K562 (cell line): ENCODE measurements around the gene AHNAK. TPM values are rescaled to one million over a fixed set of nuclear protein-coding genes. Genes with fewer than 3 reads are reported as not detected.

ENCODE experiments used
- ATAC-seq: fragments of 200-7000 bp; cut with Tn5 transposase; 3 replicates; pipeline ENCODE4 v1.9.1; 2020; ENCODE audit warnings: moderate library complexity
- BruUV-seq: library from RNA; stranded (reverse); fragments of 400-500 nt; replicated peaks from 2 replicates; lab custom pipeline; 2021; lab: Mats Ljungman, UMichigan
- CTCF ChIA-PET: fragments of 300-600 bp; formaldehyde crosslinking; extraction: SDS; loops from one replicate; lab custom pipeline; 2021; ENCODE audit warnings: low intra/inter-chr PET ratio; lab: Yijun Ruan, JAX
- POLR2A ChIA-PET: fragments of 300-600, 350-650 bp; sonication (Branson Sonifier 250); formaldehyde crosslinking; extraction: SDS; loops from one replicate; lab custom pipeline; 2021; ENCODE audit warnings: antibody characterized with exemption, inconsistent platforms; lab: Yijun Ruan, JAX
- DNase-seq, 4 experiments: peaks; one replicate each; pipeline versions ENCODE4 v3.0.0 to v3.0.0-alpha.2; 2011 to 2018; ENCODE audit warnings: low spot score in 3 of 4, mixed read lengths in 3 of 4; ENCODE audit errors: extremely low read depth in 1 of 4
- FAIRE-seq: peaks from 2 replicates; lab custom pipeline; 2011; peaks lifted over from hg19 to GRCh38; lab: Jason Lieb, UNC
- H2AFZ ChIP-seq: 2 replicates; pipeline ENCODE4 v1.6.0; 2011; ENCODE audit warnings: low read depth, low read length, control low read depth, inconsistent platforms
- H3K27ac ChIP-seq: fragments of 200-600 bp; 3 replicates; pipeline ENCODE4 v1.8.0; 2011; ENCODE audit warnings: low read depth, mild to moderate bottlenecking, control low read depth, inconsistent platforms, low read length, moderate library complexity, mixed read lengths; ENCODE audit errors: extremely low read depth
- H3K27me3 ChIP-seq, 2 experiments: fragments of 300-600 bp in 1 of 2; 2 replicates in 1 of 2; 3 replicates in 1 of 2; pipeline versions ENCODE4 v1.6.0 to v1.8.0; 2011; ENCODE audit warnings: inconsistent platforms in 2 of 2, low read length in 2 of 2, mild to moderate bottlenecking in 1 of 2, mixed read lengths in 1 of 2, moderate library complexity in 1 of 2; ENCODE audit not compliant: control insufficient read depth in 2 of 2, insufficient read depth in 2 of 2
- H3K36me3 ChIP-seq: fragments of 300-600 bp; 3 replicates; pipeline ENCODE4 v1.8.0; 2011; ENCODE audit warnings: mild to moderate bottlenecking, low read length, inconsistent platforms; ENCODE audit not compliant: control insufficient read depth, insufficient read depth
- H3K4me1 ChIP-seq, 2 experiments: fragments of 200-600 bp in 1 of 2; replicated peaks in 1 of 2; 2 replicates in 1 of 2; 3 replicates in 1 of 2; pipeline versions ENCODE4 v1.5.1 to v1.8.0; 2011; ENCODE audit warnings: inconsistent platforms in 2 of 2, low read length in 2 of 2, mild to moderate bottlenecking in 1 of 2, mixed read lengths in 1 of 2, moderate library complexity in 1 of 2; ENCODE audit not compliant: control insufficient read depth in 2 of 2, insufficient read depth in 2 of 2
- H3K4me2 ChIP-seq: 2 replicates; pipeline ENCODE4 v1.6.1; 2011; ENCODE audit warnings: low read length, control low read depth, inconsistent platforms, mixed read lengths; ENCODE audit not compliant: insufficient read depth
- H3K4me3 ChIP-seq: fragments of 200-600 bp; sonication (generic), shearing (Covaris generic); 2 replicates; pipeline ENCODE4 v1.5.1; 2016; ENCODE audit warnings: control low read depth, inconsistent platforms
- H3K79me2 ChIP-seq: fragments of 200-600 bp; 3 replicates; pipeline ENCODE4 v1.8.0; 2011; ENCODE audit warnings: low read length, inconsistent platforms; ENCODE audit not compliant: control insufficient read depth, insufficient read depth
- H3K9ac ChIP-seq, 2 experiments: 2 replicates each; pipeline versions ENCODE4 v1.6.0 to v1.6.1; 2011; ENCODE audit warnings: low read depth in 2 of 2, low read length in 2 of 2, control low read depth in 1 of 2, inconsistent platforms in 1 of 2, mild to moderate bottlenecking in 1 of 2, mixed read lengths in 1 of 2; ENCODE audit not compliant: insufficient read depth in 1 of 2
- H3K9me1 ChIP-seq: one replicate; pipeline ENCODE4 v1.6.0; 2011; ENCODE audit warnings: inconsistent platforms, mild to moderate bottlenecking, low read length, moderate library complexity; ENCODE audit not compliant: control insufficient read depth, insufficient read depth
- H3K9me3 ChIP-seq: replicated peaks from 2 replicates; pipeline ENCODE4 v1.5.1; 2011; ENCODE audit warnings: low read depth, low read length, inconsistent platforms; ENCODE audit not compliant: control insufficient read depth, insufficient read depth
- H4K20me1 ChIP-seq: replicated peaks from 2 replicates; pipeline ENCODE4 v1.6.1; 2011; ENCODE audit warnings: low read length, inconsistent platforms, mixed read lengths; ENCODE audit not compliant: control insufficient read depth, insufficient read depth
- ETV1 ChIP-seq: fragments of 450-650 bp; conservative IDR thresholded peaks from 2 replicates; pipeline ENCODE4 v1.6.1; 2016; ENCODE audit warnings: missing genetic modification characterization, control low read depth, low read depth, missing compliant biosample characterization
- FOXJ3 ChIP-seq: sonication (generic); formaldehyde crosslinking; IDR thresholded peaks from 2 replicates; pipeline ENCODE4 v1.4.0; 2020; ENCODE audit warnings: mild to moderate bottlenecking, missing genetic modification reagents
- HMBOX1 ChIP-seq: sonication (generic); IDR thresholded peaks from 2 replicates; pipeline ENCODE4 v1.6.1; 2016
- JUND ChIP-seq, 2 experiments: IDR thresholded peaks; 2 replicates in 1 of 2; 3 replicates in 1 of 2; pipeline ENCODE4 v1.6.1; 2011; ENCODE audit warnings: borderline replicate concordance in 2 of 2, low read depth in 2 of 2, low read length in 2 of 2, improper control_type of control experiment in 1 of 2, missing biosample characterization in 1 of 2, missing genetic modification characterization in 1 of 2, missing genetic modification reagents in 1 of 2
- KDM1A ChIP-seq, 2 experiments: fragments of 450-650 bp; IDR thresholded peaks; 2 replicates each; pipeline ENCODE4 v1.6.1; 2016; ENCODE audit warnings: mild to moderate bottlenecking in 2 of 2
- NCOR1 ChIP-seq: fragments of 450-650 bp; IDR thresholded peaks from 2 replicates; pipeline ENCODE4 v1.6.1; 2016; ENCODE audit warnings: mild to moderate bottlenecking, moderate library complexity
- RAD51 ChIP-seq: fragments of 450-650 bp; IDR thresholded peaks from 2 replicates; pipeline ENCODE4 v1.7.1; 2016; ENCODE audit warnings: low read depth, mild to moderate bottlenecking, borderline replicate concordance
- ZC3H8 ChIP-seq: fragments of 450-650 bp; IDR thresholded peaks from 2 replicates; pipeline ENCODE4 v1.6.1; 2017
- WGBS: fragments of 100-300 bp; shearing (Covaris generic); methylation state at CpG from one replicate; pipeline ENCODE4 v1.1.6; 2016; ENCODE audit warnings: low coverage, mixed read lengths; ENCODE audit not compliant: insufficient coverage; ENCODE audit errors: missing lambda C conversion rate; 5-methylcytosine and 5-hydroxymethylcytosine counted together
- in situ Hi-C: fragments of 300-500 bp; cut with MboI; formaldehyde crosslinking; loops from 4 replicates; pipeline ENCODE4 v1.15.0; 2018; ENCODE audit warnings: inconsistent platforms, mixed read lengths
- intact Hi-C: fragments of 100-400 bp; cut with micrococcal nuclease; formaldehyde crosslinking; loops from 2 replicates; pipeline ENCODE4 v1.14.2; 2022
- polyA plus RNA-seq, 8 experiments: library from polyadenylated mRNA; depleted of rRNA in 4 of 8; stranded (reverse) in 5 of 8; unstranded in 3 of 8; fragments of >200 nt; fragmentation: Nextera tagmentation in 2 of 8; fragmentation: Illumina TruSeq in 1 of 8; extraction: Ambion mirVana in 2 of 8; extraction: Trizol in 1 of 8; gene quantifications; 2 replicates each; pipeline versions ENCODE4 v1.2.1 to v1.2.3, GENCODE V29; 2011 to 2014; ENCODE audit warnings: inconsistent platforms in 1 of 8, missing spikeins in 1 of 8
- total RNA-seq, 7 experiments: library from RNA; depleted of rRNA in 6 of 7; stranded (reverse); fragments of >200 nt in 6 of 7; fragmentation: Illumina TruSeq in 2 of 7; extraction: Trizol in 2 of 7; gene quantifications; 2 replicates each; pipeline versions ENCODE4 v1.2.1 to v1.2.3, GENCODE V29; 2011 to 2021; ENCODE audit warnings: low replicate concordance in 1 of 7
- TF ChIP-seq, protein P1 (sequence below), 3 experiments: fragments of 200-800 bp in 1 of 3; fragments of 250-450 bp in 1 of 3; fragments of 450-650 bp in 1 of 3; sonication (Bioruptor Pico) in 1 of 3; sonication (Bioruptor generic) in 1 of 3; formaldehyde crosslinking in 1 of 3; IDR thresholded peaks; 2 replicates each; pipeline versions ENCODE4 v1.6.1 to v1.8.0; 2016 to 2022; ENCODE audit warnings: mild to moderate bottlenecking in 2 of 3, missing genetic modification characterization in 2 of 3, missing compliant biosample characterization in 1 of 3, moderate library complexity in 1 of 3
- TF ChIP-seq, protein P2 (sequence below): fragments of 250-450 bp; sonication (Bioruptor Pico); IDR thresholded peaks from 2 replicates; pipeline ENCODE4 v1.4.0; 2020; ENCODE audit warnings: mild to moderate bottlenecking, moderate library complexity
- TF ChIP-seq, protein P3 (sequence below): fragments of 450-650 bp; IDR thresholded peaks from 2 replicates; pipeline ENCODE4 v1.6.1; 2016; ENCODE audit warnings: antibody characterized with exemption

Gene AHNAK
- total and polyA plus RNA-seq, 9 of the 15 experiments (the other 6 are each of a cell fraction or from before 2014, with no cell fraction given), result 1.5 to 89.7 (median 45.0) TPM

- TF ChIP-seq, protein P1, sequence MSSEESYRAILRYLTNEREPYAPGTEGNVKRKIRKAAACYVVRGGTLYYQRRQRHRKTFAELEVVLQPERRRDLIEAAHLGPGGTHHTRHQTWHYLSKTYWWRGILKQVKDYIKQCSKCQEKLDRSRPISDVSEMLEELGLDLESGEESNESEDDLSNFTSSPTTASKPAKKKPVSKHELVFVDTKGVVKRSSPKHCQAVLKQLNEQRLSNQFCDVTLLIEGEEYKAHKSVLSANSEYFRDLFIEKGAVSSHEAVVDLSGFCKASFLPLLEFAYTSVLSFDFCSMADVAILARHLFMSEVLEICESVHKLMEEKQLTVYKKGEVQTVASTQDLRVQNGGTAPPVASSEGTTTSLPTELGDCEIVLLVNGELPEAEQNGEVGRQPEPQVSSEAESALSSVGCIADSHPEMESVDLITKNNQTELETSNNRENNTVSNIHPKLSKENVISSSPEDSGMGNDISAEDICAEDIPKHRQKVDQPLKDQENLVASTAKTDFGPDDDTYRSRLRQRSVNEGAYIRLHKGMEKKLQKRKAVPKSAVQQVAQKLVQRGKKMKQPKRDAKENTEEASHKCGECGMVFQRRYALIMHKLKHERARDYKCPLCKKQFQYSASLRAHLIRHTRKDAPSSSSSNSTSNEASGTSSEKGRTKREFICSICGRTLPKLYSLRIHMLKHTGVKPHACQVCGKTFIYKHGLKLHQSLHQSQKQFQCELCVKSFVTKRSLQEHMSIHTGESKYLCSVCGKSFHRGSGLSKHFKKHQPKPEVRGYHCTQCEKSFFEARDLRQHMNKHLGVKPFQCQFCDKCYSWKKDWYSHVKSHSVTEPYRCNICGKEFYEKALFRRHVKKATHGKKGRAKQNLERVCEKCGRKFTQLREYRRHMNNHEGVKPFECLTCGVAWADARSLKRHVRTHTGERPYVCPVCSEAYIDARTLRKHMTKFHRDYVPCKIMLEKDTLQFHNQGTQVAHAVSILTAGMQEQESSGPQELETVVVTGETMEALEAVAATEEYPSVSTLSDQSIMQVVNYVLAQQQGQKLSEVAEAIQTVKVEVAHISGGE (CRISPR knock-in tag; IDR thresholded peaks at IDR 0.05), result peak in 1 of 3 experiments; percentile 20; a peak in 1 of 6 replicates
- TF ChIP-seq KDM1A (IDR thresholded peaks at IDR 0.05), result peak; percentile 57 to 59; a peak in 2 of 4 replicates
- no peak for TF ChIP-seq ETV1 (tag)
Observed at GRCh38 chr11:62451241-62451621, 95.4 kb downstream of the AHNAK start (continued).

GRCh38 chr11:62450543-62451240 lies 95.9 kb downstream of the AHNAK start:
- Histone ChIP-seq H3K4me2 (no peak overlapping the region), H3K9ac (no peak overlapping the region), H3K27ac (no peak overlapping the region), H3K9me3 (no peaks in the 10 kb centered on the region), H3K79me2 (no peaks in the 10 kb centered on the region), H2AFZ (0 out of 2 replicates have a peak overlapping the region, but pooled peaks have one; percentile 12), H4K20me1 (no peaks in the 10 kb centered on the region), H3K4me3 (no peak overlapping the region), H3K36me3 (no peaks in the 10 kb centered on the region), H3K27me3 (no peaks in the 10 kb centered on the region; a peak in 1 of 5 replicates), H3K9me1 (no peaks in the 10 kb centered on the region), H3K4me1 (peaks cover 2 to 8% of the 10 kb centered on the region in 2 experiments; a peak in 3 of 5 replicates)
- POLR2A ChIA-PET, result interaction anchor here (1.5 kb wide), 1 partner anchor 12 kb away, joined by 4 read pairs; no protein-coding TSS in a partner anchor
- intact Hi-C loops (no loop called here), in situ Hi-C loops (no loop called here)
- no peak for DNase-seq
- CTCF ChIA-PET, result no interaction called here
- ATAC-seq, result no peak
- BruUV-seq, result no TSS peak
- FAIRE-seq, result peak; percentile 57
- 70% methylated on average over 14 of the region's 15 CpGs for WGBS
- peak; percentile 29; the same call in 1 of the 2 replicates for TF ChIP-seq JUND (IDR thresholded peaks at IDR 0.05; ENCODE audit: borderline replicate concordance, low read depth, low read length)
- TF ChIP-seq JUND (tag; IDR thresholded peaks at IDR 0.05; ENCODE audit: borderline replicate concordance, low read depth, low read length), result peak; percentile 20; the same call in 1 of the 3 replicates
- no peak for TF ChIP-seq NCOR1
- no peak for TF ChIP-seq RAD51
- TF ChIP-seq, protein P2, sequence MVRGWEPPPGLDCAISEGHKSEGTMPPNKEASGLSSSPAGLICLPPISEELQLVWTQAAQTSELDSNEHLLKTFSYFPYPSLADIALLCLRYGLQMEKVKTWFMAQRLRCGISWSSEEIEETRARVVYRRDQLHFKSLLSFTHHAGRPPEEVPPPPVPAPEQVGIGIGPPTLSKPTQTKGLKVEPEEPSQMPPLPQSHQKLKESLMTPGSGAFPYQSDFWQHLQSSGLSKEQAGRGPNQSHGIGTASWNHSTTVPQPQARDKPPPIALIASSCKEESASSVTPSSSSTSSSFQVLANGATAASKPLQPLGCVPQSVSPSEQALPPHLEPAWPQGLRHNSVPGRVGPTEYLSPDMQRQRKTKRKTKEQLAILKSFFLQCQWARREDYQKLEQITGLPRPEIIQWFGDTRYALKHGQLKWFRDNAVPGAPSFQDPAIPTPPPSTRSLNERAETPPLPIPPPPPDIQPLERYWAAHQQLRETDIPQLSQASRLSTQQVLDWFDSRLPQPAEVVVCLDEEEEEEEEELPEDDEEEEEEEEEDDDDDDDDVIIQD, result no peak
- TF ChIP-seq FOXJ3, result no peak
- TF ChIP-seq ZC3H8, result no peak
- no peak for TF ChIP-seq HMBOX1
- TF ChIP-seq, protein P3, sequence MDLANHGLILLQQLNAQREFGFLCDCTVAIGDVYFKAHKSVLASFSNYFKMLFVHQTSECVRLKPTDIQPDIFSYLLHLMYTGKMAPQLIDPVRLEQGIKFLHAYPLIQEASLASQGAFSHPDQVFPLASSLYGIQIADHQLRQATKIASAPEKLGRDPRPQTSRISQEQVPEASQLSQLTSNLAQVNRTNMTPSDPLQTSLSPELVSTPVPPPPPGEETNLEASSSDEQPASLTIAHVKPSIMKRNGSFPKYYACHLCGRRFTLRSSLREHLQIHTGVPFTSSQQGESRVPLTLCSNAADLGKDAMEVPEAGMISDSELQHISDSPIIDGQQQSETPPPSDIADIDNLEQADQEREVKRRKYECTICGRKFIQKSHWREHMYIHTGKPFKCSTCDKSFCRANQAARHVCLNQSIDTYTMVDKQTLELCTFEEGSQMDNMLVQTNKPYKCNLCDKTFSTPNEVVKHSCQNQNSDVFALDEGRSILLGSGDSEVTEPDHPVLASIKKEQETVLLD, result no peak
